HS-27A (cell line): ENCODE measurements around the gene AHR.
"Not testable (repeated sequence)": the region's sequence is repeated elsewhere in the genome, so short reads cannot be mapped to it uniquely, and the experiment has no call there.

ENCODE experiments used
- DNase-seq: peaks from one replicate; pipeline ENCODE4 v3.0.0-alpha.2; 2012; ENCODE audit warnings: low read depth, missing footprints

The AHR gene

DNA sequence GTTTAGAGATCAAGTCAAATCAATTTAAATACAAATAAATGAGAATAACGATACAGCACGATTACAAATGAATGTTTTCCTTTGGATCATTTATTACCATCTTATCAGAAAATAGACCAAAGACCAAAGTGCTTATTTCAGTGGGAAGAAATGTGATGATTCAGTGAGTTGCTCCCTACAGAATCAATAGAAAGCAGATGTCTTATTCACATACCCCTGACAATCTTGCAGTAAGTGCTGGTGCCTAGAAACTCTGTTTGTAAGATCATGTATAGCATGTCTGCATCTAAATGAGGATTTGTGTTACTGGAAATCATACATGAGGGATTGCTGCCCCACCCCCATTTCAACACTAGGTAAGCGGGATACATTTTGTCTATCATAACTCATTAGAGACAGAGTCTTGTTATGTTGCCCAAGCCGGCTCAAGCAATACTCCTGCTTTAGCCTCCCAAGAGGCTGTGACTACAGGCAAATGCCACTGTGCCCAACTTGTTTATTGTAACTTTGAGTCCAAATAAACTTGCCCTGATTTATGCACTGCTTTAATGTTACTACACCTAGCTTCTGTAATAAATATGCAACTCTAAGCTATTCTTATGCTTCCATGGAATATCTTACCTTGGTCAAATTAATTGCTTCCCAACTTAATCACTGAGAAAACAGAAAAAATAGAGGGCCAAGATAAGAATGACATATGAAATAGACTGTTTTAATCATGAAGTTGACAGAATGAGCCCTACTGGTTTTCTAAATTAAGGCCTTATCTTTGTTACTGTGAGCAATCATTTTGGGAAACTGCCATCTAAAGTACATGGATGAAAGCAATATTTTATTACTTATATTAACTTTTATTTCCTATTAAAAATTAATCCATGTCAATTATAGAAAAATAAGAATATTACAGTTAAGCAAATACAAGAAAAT, 82.5 kb downstream of the AHR start:
- DNase-seq = no peak

- DNase-seq = not testable (repeated sequence)
Observed at GRCh38 chr7:17382408-17383354, 84.2 kb downstream of the AHR start.

DNA sequence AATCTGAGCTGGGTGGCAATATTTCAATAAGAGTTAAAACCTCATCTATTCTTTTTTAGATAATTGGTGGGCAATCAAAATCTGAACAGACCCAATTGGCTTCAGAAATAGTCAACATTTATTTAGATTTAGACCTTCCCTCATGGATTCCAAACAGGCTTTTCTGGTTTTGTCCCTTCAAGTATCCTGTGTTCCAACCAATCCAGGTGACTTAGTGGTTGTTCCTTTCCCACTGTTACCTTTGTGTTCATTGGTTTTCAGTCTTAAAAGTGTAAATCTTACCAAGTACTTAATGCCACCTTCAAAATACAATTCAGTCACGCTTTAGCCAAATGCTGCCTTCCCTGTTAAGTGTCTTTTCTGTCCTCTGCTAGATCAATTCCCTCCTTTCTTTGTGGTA, 85.9 kb downstream of the AHR start:
- no peak for DNase-seq

DNA sequence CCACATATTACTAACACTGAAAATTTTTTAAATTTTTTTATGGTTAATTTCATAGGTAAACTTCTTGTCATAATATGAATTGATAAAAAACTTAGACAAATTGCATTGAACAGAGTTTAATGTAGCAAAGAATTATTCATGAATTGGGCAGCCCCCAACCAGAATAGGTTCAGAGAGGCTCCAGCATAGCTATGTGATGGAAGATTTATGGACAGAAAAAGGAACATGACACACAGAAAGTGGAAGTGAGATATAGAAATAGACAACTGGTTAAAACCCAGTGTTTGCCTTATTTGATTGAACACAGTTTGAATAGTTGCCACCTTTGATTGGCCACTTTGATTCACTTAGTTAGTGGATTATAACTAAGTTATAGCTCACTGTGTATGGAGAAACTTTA, 87.2 kb downstream of the AHR start:
- no peak for DNase-seq

DNA sequence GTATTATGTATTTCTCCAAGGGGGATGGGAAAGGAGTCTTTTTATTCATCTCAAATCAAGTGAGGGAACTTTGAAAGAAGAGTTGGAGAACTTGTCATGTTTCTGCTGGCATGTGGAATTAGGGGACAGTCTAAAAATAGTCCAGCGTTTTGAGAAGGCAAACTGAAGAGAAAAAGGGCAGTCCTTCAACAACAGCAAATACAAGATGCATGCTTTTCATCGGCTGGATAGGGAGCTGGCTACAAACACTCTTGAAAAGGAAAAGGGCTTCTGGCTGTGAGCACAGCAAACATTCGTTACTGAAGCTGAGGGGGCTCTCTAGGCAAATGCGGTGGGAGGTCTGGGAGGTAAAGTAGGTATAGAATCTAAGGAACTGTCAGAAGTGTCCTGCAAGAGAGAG, 91.9 kb downstream of the AHR start:
- no peak for DNase-seq

DNA sequence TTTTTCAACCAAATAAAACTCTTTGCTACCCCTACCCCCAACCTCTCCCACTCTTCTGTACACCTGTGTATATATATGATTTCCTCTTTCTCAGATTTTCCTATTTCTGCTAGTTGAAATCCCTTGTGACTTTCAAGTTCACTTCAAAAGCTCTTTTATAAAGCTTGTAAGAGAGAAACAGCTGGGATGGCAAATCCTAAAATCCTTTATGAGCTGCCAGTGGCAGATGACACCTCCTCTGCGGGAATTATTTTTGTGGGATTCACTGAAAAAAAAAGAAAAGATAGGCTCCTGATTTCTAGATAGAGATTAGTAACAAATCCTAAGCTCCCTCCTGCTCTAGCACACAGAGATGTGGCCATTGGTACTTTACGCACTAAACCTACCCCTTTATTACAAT, 92.9 kb downstream of the AHR start:
- DNase-seq = no peak

- DNase-seq = no peak
Observed at GRCh38 chr7:17392846-17393245, 94.4 kb downstream of the AHR start.

DNA sequence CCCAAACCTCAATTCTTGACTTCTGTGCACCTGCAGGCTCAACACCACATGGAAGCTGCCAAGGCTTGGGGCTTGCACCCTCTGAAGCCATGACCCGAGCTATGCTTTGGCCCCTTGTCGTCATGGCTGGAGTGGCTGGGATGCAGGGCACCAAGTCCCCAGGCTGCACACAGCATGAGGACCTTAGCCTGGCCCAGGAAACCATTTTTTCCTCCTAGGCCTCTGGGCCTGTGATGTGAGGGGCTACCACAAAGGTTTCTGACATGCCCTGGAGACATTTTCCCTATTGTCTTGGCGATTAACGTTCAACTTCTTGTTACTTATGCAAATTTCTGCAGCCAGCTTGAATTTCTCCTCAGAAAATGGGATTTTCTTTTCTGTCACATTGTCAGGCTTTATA, 96.1 kb downstream of the AHR start:
- not testable (repeated sequence) for DNase-seq
